Uterus (tissue), 2 donors: Measurements from ENCODE around the gene SLC25A26.

Experiments used
- POLR2A ChIP-seq, 2 donors: fragments of 450-650 bp; IDR thresholded peaks; one replicate each; pipeline ENCODE4 v1.6.1; 2016; ENCODE audit warnings: antibody characterized with exemption in 2 of 2, mild to moderate bottlenecking in 1 of 2, moderate library complexity in 1 of 2
- TF ChIP-seq, protein P1 (sequence below), 4 experiments: fragments of 200-600 bp in 2 of 4; fragments of 450-650 bp in 2 of 4; sonication (generic) in 2 of 4; IDR thresholded peaks; one replicate each; pipeline ENCODE4 v1.5.1; 2016 to 2019; ENCODE audit warnings: antibody characterized with exemption in 4 of 4, mild to moderate bottlenecking in 2 of 4, moderate library complexity in 1 of 4

DNA sequence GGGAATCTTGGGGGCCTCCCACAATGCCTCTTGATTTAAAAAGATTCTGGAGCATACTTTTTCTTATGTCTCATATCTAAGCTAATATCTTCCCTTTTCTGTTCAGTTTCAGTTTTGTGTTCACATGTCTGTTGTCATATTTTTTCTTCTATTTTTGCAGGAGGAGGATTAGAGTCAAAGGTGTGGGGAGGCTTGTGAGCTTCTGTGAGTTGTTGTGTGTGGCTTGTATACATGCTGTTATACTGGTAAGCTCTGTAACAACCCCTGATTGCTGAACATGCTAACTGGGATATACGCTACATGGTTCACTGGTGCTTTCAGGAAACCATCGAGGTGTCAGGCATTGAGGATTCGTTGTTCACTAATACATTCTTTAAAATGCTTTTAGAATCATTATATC, 83.5 kb downstream of the SLC25A26 start:
- no peak for TF ChIP-seq POLR2A (IDR thresholded peaks at IDR 0.05)
- TF ChIP-seq, protein P1, sequence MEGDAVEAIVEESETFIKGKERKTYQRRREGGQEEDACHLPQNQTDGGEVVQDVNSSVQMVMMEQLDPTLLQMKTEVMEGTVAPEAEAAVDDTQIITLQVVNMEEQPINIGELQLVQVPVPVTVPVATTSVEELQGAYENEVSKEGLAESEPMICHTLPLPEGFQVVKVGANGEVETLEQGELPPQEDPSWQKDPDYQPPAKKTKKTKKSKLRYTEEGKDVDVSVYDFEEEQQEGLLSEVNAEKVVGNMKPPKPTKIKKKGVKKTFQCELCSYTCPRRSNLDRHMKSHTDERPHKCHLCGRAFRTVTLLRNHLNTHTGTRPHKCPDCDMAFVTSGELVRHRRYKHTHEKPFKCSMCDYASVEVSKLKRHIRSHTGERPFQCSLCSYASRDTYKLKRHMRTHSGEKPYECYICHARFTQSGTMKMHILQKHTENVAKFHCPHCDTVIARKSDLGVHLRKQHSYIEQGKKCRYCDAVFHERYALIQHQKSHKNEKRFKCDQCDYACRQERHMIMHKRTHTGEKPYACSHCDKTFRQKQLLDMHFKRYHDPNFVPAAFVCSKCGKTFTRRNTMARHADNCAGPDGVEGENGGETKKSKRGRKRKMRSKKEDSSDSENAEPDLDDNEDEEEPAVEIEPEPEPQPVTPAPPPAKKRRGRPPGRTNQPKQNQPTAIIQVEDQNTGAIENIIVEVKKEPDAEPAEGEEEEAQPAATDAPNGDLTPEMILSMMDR (IDR thresholded peaks at IDR 0.05) = no peak
